ENCODE data around the gene LMCD1.

Gene LMCD1

DNA sequence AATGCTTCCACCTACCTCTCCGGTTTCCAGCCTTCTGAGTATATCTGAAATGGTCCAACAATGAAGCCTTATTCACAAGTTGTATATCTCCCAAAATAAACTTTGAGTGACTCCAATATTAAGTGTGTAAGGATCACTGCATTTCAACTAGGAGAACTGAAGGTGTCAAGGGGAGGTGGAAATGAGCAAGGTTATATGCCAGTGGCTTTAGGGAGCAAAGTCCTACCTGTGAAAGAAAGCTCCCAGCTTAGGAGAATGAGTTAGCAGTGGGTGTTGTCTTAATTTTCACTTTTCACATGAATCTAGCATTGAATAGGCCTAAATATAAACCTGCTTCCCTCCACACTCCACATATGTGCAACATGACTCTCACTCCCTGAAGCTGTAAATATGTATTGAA, 29.0 kb downstream of the LMCD1 start:
- in situ Hi-C loops (cut with MboI; ENCODE audit: low sequenced_read_pairs): no loop called here

DNA sequence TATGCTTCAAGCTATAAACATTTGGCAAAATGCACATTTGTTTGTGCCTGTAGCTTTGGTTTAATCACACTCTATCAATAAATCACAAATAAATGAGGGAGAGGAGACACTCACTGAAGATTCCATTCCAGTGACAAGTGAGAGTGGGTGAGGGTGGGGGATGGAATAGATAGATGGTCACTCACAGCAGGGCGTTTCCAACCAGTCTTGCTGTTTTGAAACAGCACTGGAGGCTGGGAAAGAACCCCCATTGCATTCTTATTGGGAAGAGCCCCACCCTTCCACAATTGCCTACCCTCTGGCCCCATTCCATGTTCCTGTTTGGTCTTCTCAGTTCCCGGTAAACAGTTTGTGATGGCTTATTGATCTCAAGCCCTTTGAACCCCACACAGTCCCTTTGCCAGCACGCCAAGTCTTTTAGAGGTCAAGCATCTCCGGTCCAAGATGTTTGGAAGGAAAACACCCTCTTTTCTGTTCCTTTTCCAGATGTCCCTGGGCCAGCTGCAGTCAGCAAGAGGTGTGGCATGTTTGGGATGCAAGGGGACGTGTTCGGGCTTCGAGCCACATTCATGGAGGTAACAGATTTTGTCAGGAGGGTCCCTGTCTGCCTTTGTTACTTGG, 30.7 kb downstream of the LMCD1 start:
- in situ Hi-C loops (cut with MboI; ENCODE audit: low sequenced_read_pairs): no loop called here

DNA sequence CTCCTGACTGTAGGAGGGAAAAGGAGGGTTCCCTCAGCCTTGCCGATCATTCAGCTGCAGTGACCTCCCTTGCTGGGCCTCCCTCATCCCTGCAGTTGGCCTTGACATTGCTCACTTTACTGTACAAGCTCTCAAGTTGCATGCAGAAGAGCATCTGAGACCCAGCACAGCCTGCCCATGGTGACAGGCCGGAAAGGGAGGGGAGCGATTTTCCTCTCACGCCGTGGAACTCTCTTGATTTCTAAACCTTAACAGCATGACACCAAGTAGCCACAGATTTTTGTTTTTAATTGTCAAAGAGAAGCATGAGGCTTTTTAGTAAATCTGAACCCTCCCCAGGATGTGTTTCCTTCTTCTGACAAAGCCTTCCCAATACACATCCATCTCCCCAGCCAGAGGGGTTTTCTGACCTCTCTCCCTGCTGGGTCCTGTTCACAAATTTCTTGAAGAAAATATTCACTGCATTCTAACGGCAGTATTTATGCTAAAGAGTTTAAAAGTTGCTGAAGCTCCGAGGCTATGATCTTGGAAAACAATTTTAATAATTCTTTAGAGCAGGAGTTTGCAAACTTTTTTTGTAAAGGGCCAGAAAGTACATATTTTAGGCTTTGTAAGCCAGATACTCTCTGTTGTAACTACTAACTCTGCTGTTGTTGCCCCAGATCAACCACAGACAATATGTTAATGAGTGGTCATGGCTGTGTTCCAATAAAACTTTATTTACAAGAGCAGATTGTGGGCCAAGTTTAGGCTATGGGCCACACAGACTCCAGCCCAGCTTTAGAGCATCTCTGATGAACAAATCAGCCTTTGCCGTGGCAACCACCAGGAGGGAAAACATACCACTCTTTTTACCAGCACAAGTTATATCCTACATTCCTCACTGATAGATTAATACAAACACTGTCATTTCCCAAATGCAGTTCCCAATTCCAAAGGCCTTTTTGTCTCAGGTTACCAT, 34.8 kb downstream of the LMCD1 start:
- in situ Hi-C loops (cut with MboI; ENCODE audit: low sequenced_read_pairs): no loop called here

DNA sequence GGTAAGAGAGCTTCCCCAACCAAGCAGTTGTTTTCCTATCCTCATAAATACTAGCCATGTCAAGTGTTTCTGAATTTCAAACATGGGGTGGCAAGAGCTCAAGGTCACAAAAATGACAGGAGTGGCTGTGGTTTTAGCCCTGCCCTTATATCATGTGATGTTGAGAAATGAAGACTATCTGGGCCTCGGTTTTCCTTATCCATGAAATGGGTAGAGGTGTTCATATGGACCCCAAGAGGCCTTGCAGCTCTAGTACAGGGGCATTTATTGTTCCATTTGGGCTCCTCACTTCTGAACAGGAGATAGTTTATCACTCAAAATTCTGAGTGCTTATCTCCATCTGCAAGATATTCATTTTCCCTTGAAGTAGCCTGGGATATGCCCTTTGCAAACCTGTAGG, 35.8 kb downstream of the LMCD1 start:
- in situ Hi-C loops (cut with MboI; ENCODE audit: low sequenced_read_pairs): no loop called here

DNA sequence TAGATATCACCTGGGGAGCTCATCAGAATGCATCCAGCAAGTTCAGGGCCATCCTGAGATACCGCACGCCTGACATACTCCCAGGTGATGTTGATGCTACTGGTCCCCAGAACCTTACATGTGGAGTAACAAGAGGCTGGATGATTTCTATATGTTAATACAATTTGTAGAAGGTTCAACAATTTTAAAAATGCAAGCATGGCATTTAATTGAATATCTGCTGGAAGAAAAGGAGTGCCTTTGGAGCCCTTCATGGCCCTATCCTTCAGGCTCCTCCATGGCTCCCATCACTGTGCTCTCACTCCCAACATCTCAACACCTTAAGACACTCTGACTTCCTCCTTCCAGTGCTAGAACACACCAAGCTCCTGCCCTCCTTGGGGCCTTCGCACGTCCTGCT, 36.6 kb downstream of the LMCD1 start:
- in situ Hi-C loops (cut with MboI; ENCODE audit: low sequenced_read_pairs): no loop called here

DNA sequence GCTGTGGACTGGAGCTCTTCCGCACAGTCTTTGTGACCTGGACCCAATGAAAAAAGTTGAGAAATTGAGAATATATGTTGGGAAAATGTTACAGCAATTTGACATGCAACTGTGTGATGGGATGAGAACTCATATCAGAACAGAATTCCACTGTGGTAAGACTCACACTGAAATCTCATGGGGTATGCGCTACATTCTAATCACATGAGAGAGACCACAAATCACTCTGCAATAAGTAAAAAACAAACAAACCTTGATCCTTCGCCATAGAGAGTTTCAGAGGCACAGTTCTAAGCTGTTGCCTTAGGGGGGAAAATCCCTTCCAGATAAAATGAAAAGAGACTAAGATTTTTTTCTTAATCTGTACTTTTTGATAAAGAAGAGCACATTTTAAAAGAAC, 37.3 kb downstream of the LMCD1 start:
- in situ Hi-C loops (cut with MboI; ENCODE audit: low sequenced_read_pairs): no loop called here

DNA sequence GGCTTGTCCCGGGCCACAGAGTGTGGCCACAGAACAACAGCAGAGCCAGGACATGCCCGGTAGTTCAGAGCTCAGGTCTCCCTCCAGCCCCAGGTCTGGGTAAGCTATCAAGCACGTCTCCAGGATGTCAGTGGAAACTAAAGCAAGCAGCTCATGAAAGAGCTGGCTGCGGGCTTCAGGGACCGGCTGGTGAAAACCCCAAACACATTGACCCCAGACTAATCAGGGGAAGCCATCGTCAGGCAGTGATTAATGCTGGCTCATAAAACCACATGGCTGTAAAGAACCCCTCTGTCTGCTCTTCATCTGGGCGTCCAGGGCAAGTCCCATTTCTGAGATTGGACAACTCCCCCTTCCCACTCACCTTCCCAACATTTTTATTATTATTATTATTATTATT, 37.8 kb downstream of the LMCD1 start:
- in situ Hi-C loops (cut with MboI; ENCODE audit: low sequenced_read_pairs): no loop called here

DNA sequence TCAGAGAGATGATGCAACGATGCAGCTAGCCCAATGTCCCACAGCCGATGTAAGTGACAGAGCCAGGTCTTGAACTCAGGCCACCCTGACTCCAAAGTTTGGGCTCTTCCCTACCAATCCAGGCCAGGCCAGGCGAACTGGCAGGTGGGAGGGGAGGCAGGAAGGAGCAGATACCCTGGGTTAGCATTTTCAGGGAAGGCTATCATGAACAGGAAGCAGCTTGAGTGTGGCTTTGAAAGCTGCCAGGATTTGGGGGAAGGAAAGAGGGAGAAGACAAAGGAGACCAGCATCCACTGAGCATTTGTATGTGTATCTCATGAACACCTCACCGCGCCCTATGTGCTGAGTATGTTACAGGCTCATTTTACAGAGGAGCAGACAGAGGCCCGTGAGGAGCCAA, 38.8 kb downstream of the LMCD1 start:
- in situ Hi-C loops (cut with MboI; ENCODE audit: low sequenced_read_pairs): no loop called here

DNA sequence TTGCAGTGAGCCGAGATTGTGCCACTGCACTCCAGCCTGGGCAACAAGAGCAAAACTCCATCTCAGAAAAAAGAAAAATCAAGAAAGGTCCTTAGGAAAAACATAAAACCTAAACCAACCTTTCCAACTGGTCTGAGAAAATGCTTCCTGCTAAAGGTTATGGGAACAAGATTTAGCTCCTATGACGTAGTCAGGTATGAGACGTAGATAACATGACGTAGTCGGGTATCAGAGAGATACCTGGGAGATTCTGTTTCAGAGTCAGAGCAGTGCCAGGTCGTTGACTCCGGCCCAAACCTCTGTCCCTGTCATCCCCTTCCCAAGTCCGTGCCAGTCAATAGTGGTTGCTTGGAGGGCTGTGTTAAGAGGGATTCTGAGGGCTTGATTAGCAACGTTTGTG, 39.9 kb downstream of the LMCD1 start:
- in situ Hi-C loops (cut with MboI; ENCODE audit: low sequenced_read_pairs): no loop called here

DNA sequence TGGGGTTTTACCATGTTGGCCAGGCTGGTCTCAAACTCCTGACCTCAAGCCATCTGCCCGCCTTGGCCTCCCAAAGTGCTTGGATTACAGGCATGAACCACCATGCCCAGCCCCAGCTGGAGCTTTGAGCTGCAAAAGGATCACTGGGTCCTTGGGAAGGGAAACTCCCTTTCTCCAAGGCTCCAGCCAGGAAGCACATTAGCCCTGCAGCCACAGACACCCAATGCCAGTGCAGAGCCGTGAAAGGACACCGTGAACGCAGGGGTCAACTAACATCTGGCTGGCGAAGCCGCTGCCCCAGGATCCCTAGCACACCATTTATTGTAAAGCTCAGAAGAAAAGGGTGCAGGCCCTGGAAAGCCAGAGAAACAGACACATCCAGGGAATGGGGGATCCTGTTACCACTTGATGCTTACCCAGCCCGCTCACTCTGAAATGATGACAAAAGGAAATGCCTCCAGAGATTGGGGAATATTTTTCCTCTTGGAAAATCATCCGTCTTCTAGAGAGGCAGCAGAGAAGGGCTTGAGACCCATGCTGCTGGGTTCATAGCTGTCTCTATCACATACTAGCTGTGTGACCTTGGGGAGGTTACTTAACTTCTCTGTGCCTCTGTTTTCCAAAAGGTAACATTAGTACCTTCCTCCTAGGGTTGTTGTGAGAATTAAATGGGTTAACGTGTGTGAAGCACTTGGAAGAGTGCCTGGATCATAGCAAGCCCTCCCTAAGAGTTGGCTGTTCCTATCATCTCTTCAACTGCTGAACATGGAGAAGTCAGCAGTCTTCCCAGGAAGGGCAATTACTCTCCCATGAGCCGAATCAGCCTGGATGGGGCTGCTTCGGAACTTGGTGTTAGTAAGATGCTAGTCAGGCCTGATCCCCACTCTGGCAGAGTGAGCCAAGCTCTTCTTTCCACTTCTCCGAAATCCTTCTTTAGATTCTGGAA, 40.8 kb downstream of the LMCD1 start:
- in situ Hi-C loops (cut with MboI; ENCODE audit: low sequenced_read_pairs): no loop called here

DNA sequence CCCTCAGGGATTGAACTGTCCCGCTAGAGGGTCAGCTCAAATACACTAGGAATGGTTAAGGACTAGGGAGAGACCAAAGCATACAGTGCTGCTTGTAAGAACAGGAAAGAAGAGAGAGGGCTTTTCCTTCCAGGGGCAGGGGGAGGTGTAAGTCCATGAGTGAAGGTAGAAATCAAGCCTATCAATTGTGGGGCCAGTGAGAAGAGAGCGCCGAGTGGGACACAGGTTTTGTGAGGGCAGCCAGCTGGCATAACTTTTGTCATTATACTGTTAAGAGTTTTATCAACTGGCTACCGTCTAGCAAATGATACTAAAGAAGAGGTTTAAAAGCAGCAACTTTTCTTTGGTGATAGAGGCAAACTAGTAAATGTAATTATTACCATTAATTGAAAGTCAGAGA, 45.0 kb downstream of the LMCD1 start:
- in situ Hi-C loops (cut with MboI; ENCODE audit: low sequenced_read_pairs): no loop called here

DNA sequence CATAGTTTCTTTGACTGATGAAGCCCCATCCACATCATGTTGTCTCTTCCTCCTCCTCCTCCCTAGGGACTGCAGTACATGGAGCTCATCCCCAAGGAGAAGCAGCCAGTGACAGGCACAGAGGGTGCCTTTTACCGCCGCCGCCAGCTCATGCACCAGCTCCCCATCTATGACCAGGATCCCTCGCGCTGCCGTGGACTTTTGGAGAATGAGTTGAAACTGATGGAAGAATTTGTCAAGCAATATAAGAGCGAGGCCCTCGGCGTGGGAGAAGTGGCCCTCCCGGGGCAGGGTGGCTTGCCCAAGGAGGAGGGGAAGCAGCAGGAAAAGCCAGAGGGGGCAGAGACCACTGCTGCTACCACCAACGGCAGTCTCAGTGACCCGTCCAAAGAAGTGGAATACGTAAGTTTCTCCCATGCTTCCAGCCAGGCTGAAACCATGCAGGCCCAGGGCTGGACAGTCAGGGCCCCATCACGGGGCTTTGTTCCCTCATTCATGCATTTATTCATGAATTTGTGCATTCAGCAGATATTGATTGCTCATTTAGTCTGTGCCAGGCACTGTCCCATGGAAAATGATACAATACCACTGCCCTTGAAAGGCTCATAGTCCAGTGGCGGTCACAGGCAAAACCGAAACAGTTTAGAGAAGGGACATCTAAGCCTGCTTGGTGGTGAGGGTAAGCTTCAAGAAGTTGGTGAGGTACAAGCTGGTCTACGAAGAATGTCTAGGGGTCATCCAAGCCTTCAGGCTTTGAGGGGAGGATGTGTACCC, 47.1 kb downstream of the LMCD1 start:
- in situ Hi-C loops (cut with MboI; ENCODE audit: low sequenced_read_pairs): no loop called here

DNA sequence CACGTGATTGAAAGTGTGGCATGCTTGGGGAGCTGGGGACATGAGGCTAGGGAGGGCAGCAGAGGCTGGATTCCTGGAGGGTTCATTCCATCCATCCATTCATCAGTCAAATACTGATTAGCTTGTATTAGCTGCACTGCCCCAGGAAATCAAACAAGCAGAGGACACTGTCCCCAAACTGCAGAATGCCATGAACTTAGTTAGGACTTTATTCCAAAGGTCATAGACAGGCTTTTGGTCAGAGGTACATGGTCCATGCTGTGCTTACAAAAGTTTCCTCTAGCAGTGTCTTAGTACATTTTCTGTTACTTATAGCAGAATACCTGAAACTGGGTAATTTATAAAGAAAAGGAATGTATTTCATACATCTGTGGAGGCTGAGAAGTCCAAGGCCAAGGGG, 47.7 kb downstream of the LMCD1 start:
- in situ Hi-C loops (cut with MboI; ENCODE audit: low sequenced_read_pairs): no loop called here

DNA sequence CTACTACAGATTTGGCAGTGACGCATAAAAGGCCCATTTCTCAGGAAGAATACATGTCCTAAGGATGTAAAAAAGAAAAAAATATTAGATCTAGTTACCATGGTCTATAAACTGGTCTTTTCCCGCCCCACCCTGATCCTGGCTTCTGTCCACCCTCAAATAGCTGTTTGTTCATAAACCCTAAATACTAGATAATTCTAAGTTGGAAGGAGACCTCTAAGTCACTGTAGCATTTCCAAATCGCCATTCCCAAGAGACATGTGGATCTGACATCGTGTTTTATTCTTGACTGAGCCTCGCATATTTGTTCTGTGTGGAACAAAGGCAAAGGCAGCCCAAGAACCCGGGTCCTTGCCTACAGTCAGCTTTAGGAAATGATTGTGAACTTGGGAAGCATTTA, 49.0 kb downstream of the LMCD1 start:
- in situ Hi-C loops (cut with MboI; ENCODE audit: low sequenced_read_pairs): no loop called here

DNA sequence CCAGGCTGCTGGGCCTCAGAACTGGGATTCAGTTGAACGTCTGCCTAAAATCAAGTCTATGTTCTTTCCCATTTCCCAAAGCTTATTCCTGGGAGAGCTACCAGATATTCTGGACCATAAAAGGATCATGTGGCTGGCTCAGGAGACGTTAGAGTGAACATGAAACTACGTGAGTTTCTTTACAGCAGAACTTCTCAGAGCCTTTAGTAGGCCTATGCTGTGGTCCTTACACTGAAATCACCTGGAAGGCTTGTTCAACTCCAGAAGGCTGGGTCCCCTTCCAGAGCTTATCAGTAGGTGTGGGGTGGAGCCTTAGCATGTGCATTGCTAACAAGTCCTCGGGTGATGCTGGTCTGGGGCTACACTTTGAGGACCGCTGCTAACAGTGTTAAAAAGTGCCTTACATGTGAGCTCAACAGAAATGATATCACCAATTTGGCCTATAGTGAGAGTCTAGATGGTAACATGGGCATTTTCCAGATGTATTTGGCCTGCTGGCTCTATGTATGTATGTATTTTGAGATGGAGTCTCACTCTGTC, 50.7 kb downstream of the LMCD1 start:
- in situ Hi-C loops (cut with MboI; ENCODE audit: low sequenced_read_pairs): no loop called here

DNA sequence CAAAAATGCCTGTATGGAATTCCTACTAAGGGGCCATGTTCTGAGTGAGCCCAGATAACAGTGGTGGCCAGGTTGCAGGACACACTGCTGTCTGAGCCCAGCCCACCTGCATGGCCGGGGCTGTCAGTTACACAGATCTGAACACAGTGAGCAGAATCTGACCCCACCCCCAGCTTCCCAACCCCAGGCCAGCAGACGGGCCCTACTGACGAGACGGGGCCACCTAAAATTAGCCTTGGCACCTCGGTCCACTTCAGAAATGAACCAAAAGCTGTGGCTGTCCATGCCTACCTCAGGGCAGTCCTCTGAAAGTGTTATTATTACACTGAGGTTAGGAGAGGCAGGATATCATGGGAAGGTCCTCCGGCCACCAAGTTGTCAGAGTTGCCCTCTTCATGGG, 51.8 kb downstream of the LMCD1 start:
- in situ Hi-C loops (cut with MboI; ENCODE audit: low sequenced_read_pairs): no loop called here

DNA sequence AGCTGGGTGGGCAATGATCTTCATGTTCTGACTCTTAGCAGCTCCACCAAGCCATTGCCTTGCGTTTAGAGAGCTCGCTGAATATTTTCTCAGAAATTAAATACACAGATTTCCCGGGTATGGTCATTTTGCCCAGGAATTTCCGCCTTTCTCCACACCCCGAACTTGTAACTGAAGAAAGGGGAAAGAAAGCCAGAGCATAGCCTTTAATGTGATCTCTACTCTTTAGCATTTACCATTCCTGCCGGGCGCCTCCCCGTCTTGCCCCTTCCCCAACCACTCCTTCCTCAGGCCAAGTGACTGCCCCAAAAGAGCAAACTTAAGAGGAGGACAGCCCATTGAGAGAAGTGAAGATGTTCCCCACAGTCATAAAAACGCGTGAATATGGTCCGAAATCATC, 53.1 kb downstream of the LMCD1 start:
- in situ Hi-C loops (cut with MboI; ENCODE audit: low sequenced_read_pairs): no loop called here

DNA sequence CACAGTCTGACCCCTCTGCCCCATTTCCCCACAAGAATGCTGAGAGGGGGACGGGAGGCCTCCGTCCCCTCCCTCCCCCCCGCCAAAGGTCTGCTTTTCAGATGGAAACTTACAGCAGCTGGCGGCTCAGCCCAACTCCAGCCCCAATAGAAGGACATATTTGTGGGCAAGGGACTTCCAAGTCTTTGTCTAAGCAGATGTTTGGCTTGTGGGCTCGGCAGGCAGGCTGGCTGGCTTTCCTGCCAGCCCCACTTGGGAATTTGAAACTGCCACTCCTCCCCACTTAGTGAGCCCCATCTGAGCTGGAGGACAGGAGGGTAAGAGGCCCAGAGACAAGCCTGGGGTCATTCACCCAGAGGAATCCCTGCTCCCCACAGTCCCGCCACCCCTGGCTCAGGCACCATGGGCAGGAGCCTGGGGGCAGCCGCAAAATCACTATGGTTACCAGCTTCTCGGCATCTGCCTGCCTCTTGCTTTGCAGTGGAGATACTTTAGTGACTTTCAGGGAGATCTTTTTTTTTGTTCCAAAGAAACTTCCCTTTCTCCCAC, 53.6 kb downstream of the LMCD1 start:
- in situ Hi-C loops (cut with MboI; ENCODE audit: low sequenced_read_pairs): no loop called here

DNA sequence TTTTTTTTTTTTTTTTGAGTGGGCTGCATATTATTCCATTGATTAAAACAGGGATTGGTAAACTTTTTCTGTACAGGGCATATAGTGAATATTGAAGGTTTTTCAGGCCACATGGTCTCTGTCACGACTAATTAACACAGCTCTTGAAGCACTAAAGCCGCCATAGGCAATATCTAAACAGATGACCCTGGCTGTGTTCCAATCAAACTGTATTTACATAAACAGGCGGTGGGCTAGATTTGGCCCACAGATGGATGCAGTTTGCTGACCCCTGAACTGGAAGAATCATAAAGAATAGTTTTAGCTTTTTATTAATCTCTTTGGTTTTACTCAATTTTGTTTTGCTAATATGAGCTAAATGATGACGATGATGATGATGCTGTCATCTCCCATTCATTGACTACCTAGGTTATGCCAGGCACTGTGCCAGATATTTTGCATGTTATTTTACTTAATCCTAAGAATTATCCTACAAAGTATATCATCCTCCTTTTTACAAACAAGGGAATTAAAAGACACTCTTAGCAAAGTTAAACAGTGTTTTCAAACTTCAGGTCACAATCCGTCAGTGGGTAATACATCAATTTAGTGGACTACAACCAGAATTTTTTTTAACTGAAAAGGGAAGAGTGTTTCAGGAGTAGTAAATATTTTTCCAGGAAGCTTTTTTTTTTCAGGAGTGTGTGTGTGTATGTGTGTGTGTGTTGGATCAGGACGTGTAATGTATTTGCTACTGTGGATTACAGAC, 54.3 kb downstream of the LMCD1 start:
- in situ Hi-C loops (cut with MboI; ENCODE audit: low sequenced_read_pairs): no loop called here

Data from HL-60/S4 treated with phorbol 12-myristate 13-acetate at 8.2 ng/mL for 4 days and 3 days (cell line).